ENCODE results near the gene RASSF1. TPM values are rescaled to one million over a fixed set of nuclear protein-coding genes. Genes with fewer than 3 reads are reported as not detected.

Gene RASSF1
- total and polyA plus RNA-seq, 9 donors: 12.5 to 32.6 (median 25.5) TPM

DNA sequence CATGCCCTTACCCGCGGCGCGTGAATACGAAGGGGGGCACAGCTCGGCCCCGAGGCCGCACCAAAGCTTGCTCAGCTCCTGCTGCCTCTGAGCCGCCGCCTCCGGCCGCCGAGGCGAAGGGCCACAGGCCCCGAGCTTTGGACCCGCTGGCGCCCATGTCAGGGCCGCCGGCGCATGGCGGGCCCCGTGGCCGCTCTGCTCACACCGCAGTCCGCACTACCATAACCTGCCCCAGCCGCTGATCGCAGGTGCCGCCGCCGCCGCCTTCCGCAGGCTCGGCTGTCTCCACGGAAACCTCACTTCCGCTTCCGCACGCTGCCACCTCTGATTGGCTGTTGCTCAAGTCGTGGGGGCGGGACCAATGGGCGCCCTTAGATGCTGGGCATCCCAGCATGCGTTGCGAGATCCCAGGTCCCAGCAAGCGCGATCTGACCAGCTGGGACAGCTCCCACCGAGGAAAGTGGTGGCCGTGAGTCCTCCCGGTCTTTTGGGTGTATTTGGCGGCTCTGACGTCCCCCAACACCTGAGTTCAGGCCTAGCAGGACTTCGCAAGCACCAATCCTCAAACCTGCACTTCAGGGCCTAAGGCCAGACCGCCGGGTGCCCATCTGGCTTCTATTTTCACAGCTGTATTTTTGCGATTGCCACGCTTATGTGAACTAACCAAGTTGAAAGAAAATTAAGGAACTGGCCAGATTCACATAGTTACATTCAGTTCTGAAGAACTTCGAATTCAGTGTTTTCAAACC lies 12.5 kb downstream of the RASSF1 start, which contains the start of gene TUSC2:
TSS of gene TUSC2 (minus strand) at position 281 of the 749 bp plus-strand sequence. CDS start at position 157, 124 bp downstream.
- Histone ChIP-seq H3K27ac (peak within 1 kb of the TSS; percentile 34 to 60), H3K4me3 (peak within 1 kb of the TSS; percentile 84), H3K4me1 (ENCODE audit: insufficient read depth) (peaks cover 6% of the 10 kb centered on the region), H3K9me3 (no peaks in the 10 kb centered on the region), H3K36me3 (no peaks in the 10 kb centered on the region), H3K27me3 (no peaks in the 10 kb centered on the region)
- WGBS, 3 donors: 1 to 2% (median 1%) methylated on average over 43 to 55 of the region's 55 CpGs
- peak; percentile 66 for TF ChIP-seq POLR2A (IDR thresholded peaks at IDR 0.05)
- TF ChIP-seq, protein P1, sequence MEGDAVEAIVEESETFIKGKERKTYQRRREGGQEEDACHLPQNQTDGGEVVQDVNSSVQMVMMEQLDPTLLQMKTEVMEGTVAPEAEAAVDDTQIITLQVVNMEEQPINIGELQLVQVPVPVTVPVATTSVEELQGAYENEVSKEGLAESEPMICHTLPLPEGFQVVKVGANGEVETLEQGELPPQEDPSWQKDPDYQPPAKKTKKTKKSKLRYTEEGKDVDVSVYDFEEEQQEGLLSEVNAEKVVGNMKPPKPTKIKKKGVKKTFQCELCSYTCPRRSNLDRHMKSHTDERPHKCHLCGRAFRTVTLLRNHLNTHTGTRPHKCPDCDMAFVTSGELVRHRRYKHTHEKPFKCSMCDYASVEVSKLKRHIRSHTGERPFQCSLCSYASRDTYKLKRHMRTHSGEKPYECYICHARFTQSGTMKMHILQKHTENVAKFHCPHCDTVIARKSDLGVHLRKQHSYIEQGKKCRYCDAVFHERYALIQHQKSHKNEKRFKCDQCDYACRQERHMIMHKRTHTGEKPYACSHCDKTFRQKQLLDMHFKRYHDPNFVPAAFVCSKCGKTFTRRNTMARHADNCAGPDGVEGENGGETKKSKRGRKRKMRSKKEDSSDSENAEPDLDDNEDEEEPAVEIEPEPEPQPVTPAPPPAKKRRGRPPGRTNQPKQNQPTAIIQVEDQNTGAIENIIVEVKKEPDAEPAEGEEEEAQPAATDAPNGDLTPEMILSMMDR (IDR thresholded peaks at IDR 0.05): no peak
- DNase-seq: peak; percentile 95 to 98 (median 97)
- intact Hi-C loops (cut with DNase I): loop anchor here in 1 of 4 donors (10.0 kb wide), 1 partner anchor 63 kb away; the partner anchor contains the start of gene SEMA3B

DNA sequence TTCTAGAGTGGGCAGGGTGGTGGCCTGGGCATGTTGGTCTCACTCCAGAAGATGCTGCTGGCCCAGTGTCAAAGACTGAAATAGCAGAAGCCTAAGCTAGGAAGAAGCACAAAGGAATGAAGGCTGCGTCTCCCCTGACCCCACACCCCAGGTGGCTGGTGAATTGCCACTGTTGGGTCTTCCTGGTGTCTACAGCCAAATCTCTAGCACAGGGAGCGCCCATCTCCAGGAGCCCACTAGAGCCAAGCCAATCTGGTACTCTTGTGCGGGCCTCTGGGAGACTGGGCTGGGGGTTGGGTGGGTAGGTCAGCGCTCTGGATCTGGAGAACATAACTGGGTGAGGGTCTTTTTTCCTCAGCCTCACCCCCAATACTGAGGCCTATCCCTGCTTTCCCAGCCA lies 13.5 kb downstream of the RASSF1 start:
- H3K9me3 ChIP-seq: no peaks in the 10 kb centered on the region
- H3K27me3 ChIP-seq: no peaks in the 10 kb centered on the region
- peak in 1 of 5 donors; percentile 28 for DNase-seq
- TF ChIP-seq EP300 (IDR thresholded peaks at IDR 0.05): no peak
- TF ChIP-seq, protein P1 (IDR thresholded peaks at IDR 0.05): no peak
- TF ChIP-seq POLR2A (IDR thresholded peaks at IDR 0.05): no peak
- H3K4me1 ChIP-seq (ENCODE audit: insufficient read depth): peaks cover 9% of the 10 kb centered on the region
- intact Hi-C loops (cut with DNase I): loop anchor here in 1 of 4 donors (10.0 kb wide), 1 partner anchor 62 kb away; the partner anchor contains the start of gene SEMA3B
- H3K4me3 ChIP-seq: peak overlapping the region; percentile 84
- no peaks in the 10 kb centered on the region for H3K36me3 ChIP-seq
- 58 to 65% (median 65%) methylated on average over 4 of the region's 4 CpGs for WGBS, 3 donors
- H3K27ac ChIP-seq: peak overlapping the region in 1 of 2 donors; percentile 34

DNA sequence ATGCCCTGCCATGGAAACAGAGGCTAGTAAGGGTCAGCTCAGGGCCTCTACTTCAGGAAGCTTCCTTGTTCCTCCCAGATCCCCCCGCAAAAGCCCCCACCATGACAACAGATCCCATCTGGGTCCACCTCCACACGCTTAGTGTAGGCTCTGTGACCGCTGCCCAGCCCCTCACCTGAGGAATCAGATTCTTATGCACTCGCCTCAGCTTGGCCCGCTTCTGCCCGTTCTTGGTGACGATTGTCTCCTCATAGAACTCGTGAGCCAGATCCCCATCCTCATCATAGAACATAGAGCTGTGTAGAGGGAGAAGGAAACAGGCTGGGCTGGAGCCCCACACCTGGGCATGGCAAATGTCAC lies 14.5 kb downstream of the RASSF1 start:
- intact Hi-C loops (cut with DNase I): loop anchor here in 1 of 4 donors (10.0 kb wide), 1 partner anchor 61 kb away; the partner anchor contains the start of gene SEMA3B
- H3K36me3 ChIP-seq: no peaks in the 10 kb centered on the region
- H3K9me3 ChIP-seq: no peaks in the 10 kb centered on the region
- H3K27me3 ChIP-seq: no peaks in the 10 kb centered on the region
- no peak for TF ChIP-seq EP300 (IDR thresholded peaks at IDR 0.05)
- TF ChIP-seq, protein P1 (IDR thresholded peaks at IDR 0.05): no peak
- no peak for TF ChIP-seq POLR2A (IDR thresholded peaks at IDR 0.05)
- H3K4me3 ChIP-seq: no peak overlapping the region
- DNase-seq: no peak
- H3K4me1 ChIP-seq (ENCODE audit: insufficient read depth): peaks cover 9% of the 10 kb centered on the region
- H3K27ac ChIP-seq: no peak overlapping the region
- WGBS, 3 donors: 84 to 88% (median 86%) methylated on average over 8 of the region's 8 CpGs

DNA sequence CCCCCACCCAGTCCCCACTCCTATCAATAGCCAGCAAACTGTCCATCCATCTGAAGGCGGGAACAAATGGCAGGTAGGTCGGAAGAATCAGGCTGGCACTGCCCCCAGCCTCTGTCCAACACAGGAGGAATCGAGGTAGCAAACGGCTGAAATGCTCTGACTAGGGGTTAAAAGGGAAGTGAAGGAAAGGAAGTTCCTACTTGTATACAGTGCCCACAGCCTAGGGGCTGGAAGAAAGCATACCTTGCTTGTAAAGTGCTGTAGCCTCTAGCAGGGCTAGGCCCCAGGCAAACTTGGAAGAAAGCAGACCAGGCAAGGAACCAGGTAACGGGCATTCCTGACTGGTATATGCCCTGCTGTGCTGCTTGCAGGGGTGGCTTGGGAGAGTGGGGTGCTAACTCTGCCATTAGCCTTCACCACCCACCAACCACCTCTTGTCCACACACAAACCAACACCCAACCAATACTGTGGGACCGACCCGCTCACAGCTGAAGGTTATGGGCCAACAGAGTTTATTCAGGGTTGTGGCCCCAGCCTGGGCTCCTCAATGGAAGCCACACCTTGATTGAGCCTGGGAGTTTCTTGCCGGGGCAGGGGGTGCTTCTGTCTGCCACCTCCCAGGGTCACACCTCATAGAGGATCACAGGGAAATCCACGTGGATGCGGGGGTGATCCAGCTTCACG lies 15.0 kb downstream of the RASSF1 start:
- H3K4me1 ChIP-seq (ENCODE audit: insufficient read depth): peaks cover 9% of the 10 kb centered on the region
- no peaks in the 10 kb centered on the region for H3K36me3 ChIP-seq
- 83 to 88% (median 85%) methylated on average over 11 of the region's 11 CpGs for WGBS, 3 donors
- H3K27ac ChIP-seq: no peak overlapping the region
- no peaks in the 10 kb centered on the region for H3K9me3 ChIP-seq
- no peak overlapping the region for H3K4me3 ChIP-seq
- intact Hi-C loops (cut with DNase I): loop anchor here in 1 of 4 donors (10.0 kb wide), 1 partner anchor 61 kb away; the partner anchor contains the start of gene SEMA3B
- H3K27me3 ChIP-seq: no peaks in the 10 kb centered on the region
- TF ChIP-seq EP300 (IDR thresholded peaks at IDR 0.05) (no peak), POLR2A (IDR thresholded peaks at IDR 0.05) (no peak)
- TF ChIP-seq, protein P1 (IDR thresholded peaks at IDR 0.05): no peak
- DNase-seq: no peak

All from ovary (tissue), 9 donors.